GM18498 (cell line): ENCODE measurements around the gene CUEDC1.

ENCODE experiments used
- ATAC-seq: cut with Tn5 transposase; IDR thresholded peaks from one replicate; pipeline ENCODE4 v1.9.1; 2021; ENCODE audit warnings: mild to moderate bottlenecking, moderate library complexity; ENCODE audit not compliant: unreplicated experiment

The CUEDC1 gene

GRCh38 chr17:57880086-57880456 lies 75.1 kb downstream of the CUEDC1 start:
- no peak for ATAC-seq

GRCh38 chr17:57879437-57880085 lies 75.7 kb downstream of the CUEDC1 start:
- ATAC-seq, result no peak

DNA sequence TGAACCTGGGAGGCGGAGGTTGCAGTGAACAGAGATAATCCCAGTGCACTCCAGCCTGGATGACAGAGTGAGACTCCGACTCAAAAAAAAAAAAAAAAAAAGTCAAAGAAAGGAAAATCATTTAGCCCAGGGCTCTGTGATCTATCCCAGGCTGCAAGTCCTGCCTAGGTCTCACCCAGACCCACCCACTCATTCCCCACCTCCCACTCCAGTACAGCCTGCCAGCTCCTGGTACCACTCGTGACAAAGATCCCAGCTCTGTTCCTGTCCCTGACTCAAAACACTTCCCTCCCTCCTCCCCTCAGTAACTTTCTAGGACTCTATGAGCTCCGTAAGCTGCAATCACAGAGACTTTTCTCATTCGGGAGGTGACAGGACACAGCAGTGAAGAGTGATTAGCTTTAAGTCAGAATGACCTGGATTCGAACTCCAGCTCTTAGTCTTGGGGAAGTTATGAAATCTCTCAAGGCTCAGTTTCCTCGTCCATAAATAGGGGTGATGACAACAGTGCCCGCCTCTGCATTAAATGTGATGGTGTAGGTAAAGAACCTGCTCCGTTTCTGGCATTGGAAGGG lies 77.3 kb downstream of the CUEDC1 start:
- no peak for ATAC-seq

- ATAC-seq, result no peak
Observed at GRCh38 chr17:57876866-57877237, 78.4 kb downstream of the CUEDC1 start.

DNA sequence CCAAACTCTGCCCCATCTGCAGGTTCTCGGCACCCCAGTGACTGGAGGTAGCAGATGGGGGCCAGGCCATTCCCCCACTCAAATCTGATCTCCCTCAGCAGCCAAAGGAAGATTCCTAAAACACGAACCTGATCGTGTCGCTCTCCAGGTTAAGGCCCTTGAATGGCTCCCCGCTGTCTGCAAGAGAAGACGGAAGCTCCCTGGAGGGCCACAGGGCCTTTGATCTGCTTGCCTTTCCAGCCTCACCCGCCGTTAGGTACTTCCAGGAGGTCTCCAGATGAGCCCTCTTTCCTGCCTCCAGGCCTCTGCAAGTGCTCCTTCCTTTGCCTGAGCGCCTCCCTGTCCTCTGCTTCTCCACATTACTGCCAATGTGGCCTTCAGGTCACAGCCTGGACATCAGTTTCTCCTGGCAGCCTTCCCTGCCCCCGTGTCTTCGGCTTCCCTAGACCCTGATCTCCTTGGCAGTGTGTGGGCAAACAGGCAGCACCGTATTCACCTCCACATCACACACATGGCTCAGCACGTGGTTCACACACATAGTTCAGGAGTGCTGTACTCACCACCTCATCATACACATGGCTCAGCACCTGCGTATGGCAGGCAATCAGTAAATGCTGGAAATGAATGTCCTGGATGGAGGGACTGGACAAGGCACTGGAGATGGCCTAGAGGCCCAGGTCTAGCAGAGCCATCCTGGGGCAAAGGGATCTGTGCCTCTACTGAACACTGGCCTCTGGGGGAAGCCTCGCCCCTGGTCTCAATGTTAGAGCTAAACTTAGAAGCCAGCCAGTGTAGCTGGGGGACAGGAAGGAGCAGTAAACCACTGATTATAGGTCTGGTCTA lies 79.0 kb downstream of the CUEDC1 start:
- no peak for ATAC-seq

DNA sequence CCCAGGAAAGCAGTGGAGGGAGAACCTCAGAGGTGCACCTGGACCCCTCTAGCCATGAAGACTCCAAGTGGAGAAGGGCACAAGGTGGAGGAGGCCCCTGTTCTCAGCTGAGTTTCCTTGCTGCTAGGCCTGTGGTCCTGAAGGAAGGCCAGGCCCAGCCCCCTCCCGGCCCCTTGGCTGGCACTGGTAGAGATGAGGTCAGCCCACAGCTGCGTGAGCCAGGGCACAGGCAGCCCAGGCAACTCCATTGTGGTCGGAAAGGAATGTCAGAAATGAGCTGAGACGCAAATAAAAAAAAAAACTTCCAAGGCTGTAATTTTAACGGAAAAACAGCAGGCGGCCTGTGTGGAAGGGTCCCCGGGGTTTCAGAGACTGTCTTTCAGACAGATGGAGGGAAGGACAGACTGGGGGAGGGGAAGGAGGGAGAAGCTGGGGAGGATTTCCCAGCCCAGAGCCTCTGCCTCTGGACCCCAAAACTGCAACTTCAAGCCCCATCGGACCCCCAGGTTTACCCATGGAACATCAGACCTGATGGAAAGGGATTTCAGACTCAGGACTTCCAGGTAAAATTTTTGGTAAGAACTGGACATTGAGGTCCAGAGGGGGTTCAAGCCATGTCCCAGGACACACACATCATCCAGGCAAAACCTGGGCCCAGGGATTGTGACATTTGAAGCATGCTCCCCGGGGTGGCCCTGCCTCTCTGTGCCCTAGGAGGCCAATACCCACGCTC lies 79.8 kb downstream of the CUEDC1 start:
- no peak for ATAC-seq

GRCh38 chr17:57874434-57875289 lies 80.5 kb downstream of the CUEDC1 start:
- ATAC-seq, result no peak

DNA sequence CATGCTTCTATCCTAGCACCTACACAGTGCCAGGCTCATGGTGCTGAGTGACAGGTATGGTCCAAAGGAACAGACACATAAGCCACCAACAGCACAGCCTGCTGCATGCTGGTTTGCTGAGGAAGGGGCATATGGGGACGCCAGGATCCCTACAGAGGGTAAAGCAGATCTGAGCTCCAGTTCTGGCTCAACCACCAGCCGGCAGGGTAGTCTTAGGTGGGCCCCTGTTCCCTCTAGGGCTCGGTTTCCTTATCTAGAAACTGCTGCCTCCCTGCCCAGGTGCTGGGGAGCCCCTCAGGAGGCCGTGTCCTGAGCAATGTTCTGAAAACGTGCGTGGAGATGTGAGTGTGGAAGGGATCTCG lies 81.2 kb downstream of the CUEDC1 start:
- no peak for ATAC-seq

- ATAC-seq, result no peak
Observed at GRCh38 chr17:57873261-57874057, 81.8 kb downstream of the CUEDC1 start.

- no peak for ATAC-seq
Observed at GRCh38 chr17:57872536-57872935, 82.7 kb downstream of the CUEDC1 start.

GRCh38 chr17:57871863-57872262 lies 83.3 kb downstream of the CUEDC1 start:
- no peak for ATAC-seq

- no peak for ATAC-seq
Observed at GRCh38 chr17:57871155-57871554, 84.1 kb downstream of the CUEDC1 start.

DNA sequence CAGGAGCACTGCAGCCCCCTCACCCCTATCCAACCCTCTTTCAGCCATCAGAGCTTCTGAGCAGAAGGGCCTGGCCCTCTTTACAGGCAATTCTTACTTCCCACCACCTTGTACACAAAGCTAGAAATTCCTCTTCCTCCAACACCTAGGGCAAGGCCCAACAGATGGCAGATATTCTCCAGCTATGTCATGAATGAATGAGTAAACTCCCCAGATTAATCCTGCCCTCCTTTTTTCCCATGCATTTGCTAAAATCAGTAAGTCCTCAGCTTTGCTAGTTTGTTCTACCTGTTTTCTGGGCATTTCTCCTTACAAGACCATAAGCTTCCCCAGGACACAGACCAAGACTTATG lies 85.0 kb downstream of the CUEDC1 start:
- ATAC-seq, result no peak

DNA sequence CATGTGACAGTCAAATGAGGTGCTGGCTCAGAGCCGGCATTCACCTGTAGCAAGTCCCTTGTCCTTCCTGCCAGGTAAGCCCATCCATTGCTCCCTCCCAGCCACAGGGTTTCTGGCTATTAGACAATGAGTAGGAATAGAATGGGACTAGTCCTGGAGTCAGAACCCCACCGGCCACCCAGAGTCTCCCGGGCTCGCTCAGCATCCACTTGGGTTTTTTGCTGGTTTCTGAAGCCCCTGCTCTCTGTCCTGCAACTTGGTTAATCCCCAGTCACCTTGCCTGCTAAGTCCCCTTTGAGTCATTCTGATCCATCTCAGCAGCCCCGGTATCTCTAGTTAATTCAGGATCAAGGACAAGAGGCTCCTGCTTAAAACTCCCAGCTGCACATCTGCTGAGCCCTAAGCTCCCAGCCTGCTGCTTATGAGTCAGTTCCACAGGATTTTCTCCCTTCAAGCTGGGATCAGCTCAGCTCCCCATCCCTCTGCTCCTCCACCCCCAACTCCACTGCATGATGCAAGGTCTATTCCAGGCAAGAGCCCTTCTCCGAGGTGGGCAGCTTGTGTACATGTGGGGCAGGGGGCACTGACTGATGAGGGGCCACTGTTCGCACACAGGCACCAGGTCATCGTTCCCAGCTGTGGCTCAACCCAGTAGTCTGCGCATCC lies 85.5 kb downstream of the CUEDC1 start:
- no peak for ATAC-seq

GRCh38 chr17:57868910-57869616 lies 86.1 kb downstream of the CUEDC1 start:
- no peak for ATAC-seq

- ATAC-seq, result peak; percentile 84
Observed at GRCh38 chr17:57868007-57868909, 87.0 kb downstream of the CUEDC1 start.

DNA sequence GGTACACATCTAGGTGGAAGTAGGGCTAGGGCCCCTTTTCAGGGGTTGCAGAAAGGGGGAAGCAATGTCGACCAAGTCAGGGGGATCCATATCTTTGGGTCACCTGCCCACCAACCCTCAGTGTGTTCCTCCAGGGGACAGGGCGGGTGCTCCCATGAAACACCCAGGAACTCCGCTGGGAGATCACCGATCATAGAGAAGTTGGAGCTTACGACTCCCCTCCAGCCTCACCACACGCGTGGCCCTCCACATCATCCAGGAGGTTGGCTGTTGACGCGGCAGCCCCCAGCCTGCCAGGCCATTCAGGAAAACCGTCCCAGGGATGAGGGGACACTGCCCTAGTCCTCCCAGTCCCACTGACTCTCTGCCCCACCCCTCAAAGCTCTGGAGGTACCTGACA lies 88.1 kb downstream of the CUEDC1 start:
- no peak for ATAC-seq

DNA sequence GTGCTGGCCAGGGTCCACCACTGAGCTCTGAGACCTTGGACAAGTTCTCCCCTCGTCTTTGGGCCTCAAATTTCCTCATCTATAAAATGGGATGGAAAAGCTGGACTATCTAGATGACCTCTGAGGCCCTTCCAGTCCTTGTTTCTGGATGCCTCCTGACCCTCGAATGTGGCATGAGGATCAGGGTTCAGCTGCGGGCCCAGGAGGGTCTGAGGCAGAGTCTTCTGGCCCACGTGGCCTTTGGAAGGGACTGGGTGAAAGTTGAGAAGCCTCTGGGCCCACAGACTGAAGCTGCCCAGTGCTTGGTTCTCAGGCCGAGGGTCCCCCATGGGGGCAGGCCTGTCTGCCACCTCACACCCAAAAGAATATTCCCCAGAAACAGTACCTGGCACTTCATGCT lies 88.5 kb downstream of the CUEDC1 start:
- no peak for ATAC-seq
